Inferior parietal cortex (tissue), 1 donor: ENCODE results near the gene MACC1.

ENCODE experiments used
- DNase-seq: peaks from one replicate; pipeline ENCODE4 v3.0.0-alpha.2; 2016; ENCODE audit errors: extremely low spot score

Gene MACC1

GRCh38 chr7:20173828-20174227 lies 43.4 kb downstream of the MACC1 start:
- DNase-seq, result no peak

GRCh38 chr7:20172736-20173334 lies 44.3 kb downstream of the MACC1 start:
- no peak for DNase-seq

GRCh38 chr7:20170633-20171032 lies 46.6 kb downstream of the MACC1 start:
- DNase-seq, result no peak

GRCh38 chr7:20165146-20165510 lies 52.1 kb downstream of the MACC1 start:
- DNase-seq, result no peak

- DNase-seq, result no peak
Observed at GRCh38 chr7:20164425-20165145, 52.6 kb downstream of the MACC1 start.

GRCh38 chr7:20162665-20163064 lies 54.5 kb downstream of the MACC1 start:
- no peak for DNase-seq

GRCh38 chr7:20159226-20159747 lies 57.9 kb downstream of the MACC1 start:
- no peak for DNase-seq

GRCh38 chr7:20158684-20159083 lies 58.5 kb downstream of the MACC1 start:
- DNase-seq, result peak; percentile 56

GRCh38 chr7:20157456-20157855 lies 59.7 kb downstream of the MACC1 start:
- DNase-seq, result no peak

- DNase-seq, result no peak
Observed at GRCh38 chr7:20153999-20154398, 63.2 kb downstream of the MACC1 start.

GRCh38 chr7:20153567-20153966 lies 63.6 kb downstream of the MACC1 start:
- DNase-seq, result no peak

- DNase-seq, result no peak
Observed at GRCh38 chr7:20152511-20152910, 64.7 kb downstream of the MACC1 start.

- no peak for DNase-seq
Observed at GRCh38 chr7:20151708-20152456, 65.3 kb downstream of the MACC1 start.

- DNase-seq, result no peak
Observed at GRCh38 chr7:20146451-20146850, 70.7 kb downstream of the MACC1 start.

- DNase-seq, result no peak
Observed at GRCh38 chr7:20144801-20145200, 72.4 kb downstream of the MACC1 start.

- DNase-seq, result peak; percentile 51
Observed at GRCh38 chr7:20141666-20142065, 75.5 kb downstream of the MACC1 start.

GRCh38 chr7:20141002-20141345 lies 76.2 kb downstream of the MACC1 start:
- DNase-seq, result no peak

GRCh38 chr7:20140291-20141001 lies 76.7 kb downstream of the MACC1 start:
- no peak for DNase-seq

GRCh38 chr7:20136647-20137046 lies 80.5 kb downstream of the MACC1 start:
- DNase-seq, result no peak

GRCh38 chr7:20133803-20134202 lies 83.4 kb downstream of the MACC1 start:
- DNase-seq, result no peak

- no peak for DNase-seq
Observed at GRCh38 chr7:20132585-20132984, 84.6 kb downstream of the MACC1 start.

- DNase-seq, result no peak
Observed at GRCh38 chr7:20131776-20132175, 85.4 kb downstream of the MACC1 start.
